C1 segment of cervical spinal cord (tissue), 14 donors: ENCODE results near the gene NOTUM.
"Not testable (repeated sequence)": the region's sequence is repeated elsewhere in the genome, so short reads cannot be mapped to it uniquely, and the experiment has no call there.

ENCODE experiments used
- DNase-seq, 14 donors: peaks; one replicate each; lab custom pipeline; 2025; lab: John Stamatoyannopoulos, UW

NOTUM gene

GRCh38 chr17:81958633-81959342 lies 2.2 kb downstream of the NOTUM start:
- DNase-seq = no peak

GRCh38 chr17:81957691-81958432 lies 3.1 kb downstream of the NOTUM start:
- no peak for DNase-seq

GRCh38 chr17:81956607-81957589 lies 4.1 kb downstream of the NOTUM start:
- DNase-seq = no peak

GRCh38 chr17:81955756-81956544 lies 5.0 kb downstream of the NOTUM start:
- DNase-seq = no peak

DNA sequence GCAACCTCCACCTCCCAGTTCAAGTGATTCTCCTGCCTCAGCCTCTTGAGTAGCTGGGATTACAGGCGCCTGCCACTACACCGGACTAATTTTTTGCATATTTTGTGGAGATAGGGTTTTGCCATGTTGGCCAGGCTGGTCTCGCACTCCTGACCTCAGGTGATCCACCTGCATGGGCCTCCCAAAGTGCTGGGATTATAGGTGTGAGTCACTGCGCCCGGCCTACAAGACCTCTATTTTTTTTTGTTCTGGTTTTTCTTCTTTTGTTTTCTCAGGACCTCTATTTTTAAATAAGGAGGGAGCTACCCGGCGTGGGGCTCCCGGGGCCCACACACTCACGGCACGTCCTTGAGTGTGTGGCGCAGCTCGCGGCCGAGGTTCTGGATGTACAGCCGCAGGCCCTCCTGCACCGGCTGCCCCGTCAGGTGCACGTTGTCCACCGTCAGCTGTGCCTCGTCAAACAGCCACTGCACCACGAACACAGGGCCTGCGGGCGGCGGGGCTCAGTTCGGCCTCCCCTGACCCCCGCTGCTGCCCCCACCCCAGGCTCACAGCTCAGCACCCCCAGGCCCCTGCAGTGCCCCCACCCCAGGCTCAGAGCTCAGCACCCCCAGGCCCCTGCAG lies 5.8 kb downstream of the NOTUM start:
- DNase-seq = no peak

- no peak for DNase-seq
Measured at GRCh38 chr17:81954131-81955057, 6.6 kb downstream of the NOTUM start.

DNA sequence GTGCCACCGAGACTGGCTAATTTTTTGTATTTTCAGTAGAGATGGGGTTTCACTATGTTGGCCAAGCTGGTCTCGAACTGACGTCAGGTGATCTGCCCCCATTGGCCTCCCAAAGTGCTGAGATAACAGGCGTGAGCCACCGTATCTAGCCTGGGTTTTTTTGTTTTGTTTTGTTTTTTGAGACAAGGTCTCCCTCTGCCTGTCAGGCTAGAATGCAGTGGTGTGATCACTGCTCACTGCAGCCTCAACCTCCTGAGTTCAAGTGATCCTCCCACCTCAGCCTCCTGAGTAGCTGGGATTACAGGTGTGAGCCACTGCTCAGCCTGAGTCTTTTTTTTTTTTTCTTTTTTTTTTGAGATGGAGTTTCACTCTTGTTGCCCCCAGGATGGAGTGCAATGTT lies 7.5 kb downstream of the NOTUM start:
- not testable (repeated sequence) for DNase-seq

DNA sequence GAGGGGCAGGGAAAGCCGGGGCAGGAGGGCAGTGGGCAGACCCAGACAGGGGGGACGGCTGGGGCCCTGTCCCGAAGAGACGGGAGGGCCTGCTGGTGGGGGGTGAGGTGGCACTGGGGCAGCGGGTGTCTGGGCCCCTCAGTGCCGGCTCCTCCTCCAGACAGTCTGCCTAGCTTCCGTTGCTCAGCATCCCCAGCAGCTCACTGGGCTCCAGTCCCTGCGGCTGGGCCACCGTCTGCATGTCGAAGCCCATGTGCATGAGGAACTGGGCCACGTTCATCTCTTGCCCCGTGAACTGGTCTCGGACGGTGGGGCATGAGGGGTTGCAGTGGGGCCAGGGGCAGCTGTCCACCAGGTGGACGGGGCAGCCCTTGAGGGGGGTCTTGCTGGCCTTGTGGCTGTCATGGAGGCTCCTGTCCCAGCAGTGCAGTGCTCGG lies 8.2 kb downstream of the NOTUM start:
- no peak for DNase-seq

- no peak for DNase-seq
Measured at GRCh38 chr17:81951785-81952684, 9.0 kb downstream of the NOTUM start.

DNA sequence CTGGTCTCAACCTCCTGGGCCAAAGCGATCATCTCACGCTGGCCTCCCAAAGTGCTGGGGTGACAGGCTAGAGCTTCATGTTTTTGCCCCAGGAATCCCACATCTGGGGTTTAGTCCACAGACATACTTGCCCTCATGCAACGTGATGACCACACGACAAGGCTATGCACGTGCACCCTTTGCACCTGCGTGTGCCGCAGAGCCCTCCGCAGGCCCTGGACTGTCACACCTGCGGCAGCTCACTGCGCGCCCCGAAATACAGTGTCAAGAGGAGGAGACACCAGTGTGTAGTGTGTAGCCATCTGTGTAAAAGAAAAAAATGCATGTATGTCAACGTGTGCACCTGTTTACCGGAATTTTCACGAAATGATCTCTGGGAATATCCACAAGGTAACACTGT lies 10.5 kb downstream of the NOTUM start:
- DNase-seq = no peak

DNA sequence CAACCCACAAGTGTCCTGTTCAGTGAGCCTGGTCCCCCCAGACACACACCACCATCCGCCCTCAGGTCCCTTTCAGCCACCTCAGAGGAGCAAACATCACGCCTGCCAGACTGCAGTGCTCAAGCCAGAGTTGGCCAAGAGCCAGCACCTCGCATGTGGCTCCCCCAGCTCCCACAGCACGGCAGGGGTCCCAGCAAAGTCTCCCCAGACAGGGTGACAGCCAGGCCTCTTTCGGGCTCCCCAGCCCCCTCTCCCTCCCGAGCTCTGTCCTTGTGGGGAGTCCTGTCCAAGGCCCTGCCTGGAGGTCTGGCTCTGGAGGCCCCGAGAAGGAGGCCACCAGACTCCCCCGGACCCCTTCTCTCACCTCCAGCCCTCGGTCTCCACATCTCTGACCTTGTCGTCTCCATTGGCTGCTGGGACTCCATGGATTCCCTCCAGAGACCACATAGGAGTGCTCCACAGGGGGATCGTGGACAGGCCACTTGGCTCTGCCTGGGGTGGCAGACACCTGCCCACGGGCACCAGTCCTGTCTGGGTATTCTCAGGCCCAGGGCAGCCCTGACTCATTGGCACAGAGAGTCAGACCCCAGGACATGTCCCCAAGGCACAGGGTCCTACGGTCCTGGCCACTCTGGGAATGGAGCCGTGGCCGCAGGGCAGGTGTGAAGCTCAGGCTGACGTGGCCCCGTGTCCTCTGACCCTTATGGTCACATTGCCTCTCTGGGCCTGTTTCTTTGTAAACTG lies 12.2 kb downstream of the NOTUM start:
- no peak for DNase-seq

DNA sequence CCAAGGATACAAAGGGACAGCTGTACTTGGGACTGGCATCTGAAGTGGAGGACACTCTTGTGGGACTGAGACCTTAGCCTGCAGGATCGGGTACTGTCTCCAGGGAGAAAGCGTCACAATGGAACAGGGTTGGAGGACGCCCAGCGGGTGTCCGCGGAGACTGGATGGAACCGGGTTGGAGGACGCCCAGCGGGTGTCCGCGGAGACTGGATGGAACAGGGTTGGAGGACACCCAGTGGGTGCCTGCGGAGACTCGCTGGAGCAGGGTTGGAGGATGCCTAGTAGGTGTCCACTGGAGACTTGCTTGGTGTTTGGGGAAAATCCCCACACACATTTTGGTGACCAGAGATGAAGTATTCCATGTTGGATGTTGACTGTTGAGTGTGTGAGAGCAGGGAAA lies 13.8 kb downstream of the NOTUM start, which contains the start of gene MYADML2:
MYADML2 (minus strand) TSS at position 45 of the 400 bp plus-strand sequence. CDS start 5,492 bp downstream, outside the sequence.
- no peak for DNase-seq

GRCh38 chr17:81944858-81945257 lies 16.1 kb downstream of the NOTUM start:
- DNase-seq = no peak

DNA sequence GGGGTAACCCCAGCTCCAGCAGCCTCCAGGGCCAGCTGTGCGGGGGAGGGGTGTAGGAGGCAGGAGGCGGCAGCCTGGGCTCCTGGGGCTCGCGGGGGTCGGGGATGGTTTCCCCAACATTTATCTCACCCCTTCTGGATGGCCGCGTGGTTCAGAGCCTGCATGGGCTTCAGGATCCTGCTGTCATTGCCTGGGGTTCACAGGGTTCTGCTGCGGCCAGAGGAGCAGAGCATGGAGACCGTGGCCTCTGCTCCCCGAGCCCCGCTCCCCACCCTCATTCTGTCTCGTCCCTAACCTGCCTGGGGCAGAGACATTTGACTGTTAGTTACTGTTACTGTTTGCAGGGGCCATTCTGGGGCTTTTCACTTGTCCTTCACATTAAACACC lies 18.8 kb downstream of the NOTUM start:
- DNase-seq = no peak

DNA sequence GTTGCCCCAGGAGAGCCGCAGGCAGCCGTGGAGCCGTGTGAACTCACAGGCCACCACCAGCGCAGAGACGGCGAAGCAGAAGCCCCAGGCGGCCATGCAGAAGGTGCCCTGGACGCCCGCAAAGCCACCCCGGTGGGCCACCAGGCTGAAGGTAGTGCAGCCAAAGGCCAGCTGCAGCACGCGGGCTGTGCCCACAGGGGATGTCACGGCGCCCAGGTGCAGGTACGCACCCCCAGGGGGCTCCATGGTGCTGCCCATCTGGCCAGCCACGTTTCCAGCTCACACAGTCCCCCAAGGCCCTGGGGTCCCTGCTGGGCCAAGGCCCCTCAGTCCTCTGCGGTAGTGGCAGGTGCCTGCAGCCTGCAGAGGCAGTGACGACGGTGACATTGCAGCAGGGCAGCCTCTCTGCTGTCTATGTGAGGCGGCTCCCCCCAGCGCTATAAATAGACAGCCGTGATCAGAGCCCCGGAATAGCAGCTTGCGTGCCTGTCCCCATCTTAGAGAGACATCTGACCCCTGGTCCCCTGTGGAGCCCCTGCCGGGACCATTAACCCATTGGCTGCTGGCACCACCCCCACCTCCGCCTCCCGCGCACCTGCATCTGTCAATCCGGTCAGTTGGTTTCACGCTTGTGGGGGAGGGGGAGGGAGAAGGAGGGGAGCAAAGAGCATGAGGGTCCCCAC lies 19.4 kb downstream of the NOTUM start:
- DNase-seq = no peak

DNA sequence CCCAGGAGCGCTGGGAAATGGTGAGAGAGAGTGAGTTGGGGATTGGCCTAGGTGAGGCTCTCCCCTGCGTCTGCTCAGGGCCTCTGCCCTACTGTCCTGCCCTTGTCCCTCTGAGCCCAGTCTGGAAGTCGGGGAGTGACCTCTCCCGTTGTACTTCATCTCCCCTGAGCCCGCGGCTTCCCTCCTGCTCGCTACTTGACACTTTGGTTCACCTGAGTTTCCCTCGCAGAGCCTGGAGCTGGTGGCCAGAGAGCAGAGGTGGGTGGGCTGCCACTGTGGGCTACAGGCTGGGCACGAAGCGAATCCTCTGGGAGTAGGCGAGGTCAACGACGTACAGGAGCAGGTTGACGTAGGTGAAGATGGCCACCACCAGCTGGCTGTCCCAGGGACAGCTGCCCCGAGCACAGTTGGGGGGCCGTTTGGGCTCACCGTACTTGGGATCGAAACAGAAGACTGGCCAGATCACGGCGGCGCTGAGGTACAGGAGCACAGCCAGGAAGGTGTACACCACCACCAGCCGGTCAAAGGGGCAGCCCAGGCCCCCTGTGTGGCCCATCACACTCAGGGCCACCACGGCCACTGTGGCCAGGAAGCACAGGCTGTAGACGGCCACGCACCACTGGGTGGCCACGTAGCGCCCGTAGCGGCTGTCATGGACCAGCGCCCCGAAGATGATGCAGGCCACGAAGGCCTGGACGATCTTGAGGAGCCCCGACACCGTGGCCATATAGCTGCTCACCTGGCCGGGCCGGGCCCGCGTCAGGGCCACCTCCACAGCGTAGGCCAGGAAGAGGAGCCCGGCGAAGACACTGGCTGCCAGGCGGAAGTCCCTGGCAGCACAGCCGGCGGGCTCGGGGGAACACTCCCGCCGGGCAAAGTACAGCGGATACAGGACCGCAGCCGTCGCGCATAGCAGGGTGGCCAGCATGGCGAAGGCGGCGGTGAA lies 20.2 kb downstream of the NOTUM start:
- no peak for DNase-seq
